ENCODE results near the gene BCDIN3D.

DNA sequence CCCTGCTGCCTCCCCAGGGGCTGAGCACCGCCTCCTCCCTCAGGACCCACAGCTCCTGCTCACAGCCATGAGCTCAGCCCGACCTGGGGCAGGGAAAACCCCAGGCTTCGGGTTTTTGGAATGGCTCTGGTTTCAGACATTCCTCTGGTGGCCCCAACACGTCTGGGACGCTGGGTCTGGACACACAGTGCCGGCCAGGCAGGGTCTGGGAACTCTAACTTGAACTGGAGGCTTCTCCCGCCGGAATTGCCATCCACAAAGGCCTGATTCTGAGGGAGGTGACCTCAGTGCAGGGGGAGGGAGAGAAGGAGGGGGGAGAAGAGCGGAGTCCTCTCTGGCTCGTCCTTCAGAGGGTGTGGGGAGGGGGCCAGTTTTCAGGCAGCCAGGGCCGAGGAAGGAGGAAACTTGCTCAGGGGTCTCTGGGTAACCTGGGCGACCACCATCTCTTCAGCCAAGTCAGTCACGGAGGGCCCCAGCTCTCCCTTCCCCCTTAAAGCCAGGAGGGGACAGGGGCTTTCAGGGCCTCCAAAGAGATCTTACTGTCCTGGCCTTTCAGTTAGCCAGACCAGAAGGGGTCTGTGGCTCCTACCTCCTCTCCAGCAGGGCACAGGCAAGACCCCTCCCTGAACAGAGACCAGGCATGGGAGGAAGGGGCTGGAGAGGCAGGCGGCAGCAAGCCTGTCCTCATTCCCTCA, 34.1 kb downstream of the BCDIN3D start:
- TF ChIP-seq, protein P1, sequence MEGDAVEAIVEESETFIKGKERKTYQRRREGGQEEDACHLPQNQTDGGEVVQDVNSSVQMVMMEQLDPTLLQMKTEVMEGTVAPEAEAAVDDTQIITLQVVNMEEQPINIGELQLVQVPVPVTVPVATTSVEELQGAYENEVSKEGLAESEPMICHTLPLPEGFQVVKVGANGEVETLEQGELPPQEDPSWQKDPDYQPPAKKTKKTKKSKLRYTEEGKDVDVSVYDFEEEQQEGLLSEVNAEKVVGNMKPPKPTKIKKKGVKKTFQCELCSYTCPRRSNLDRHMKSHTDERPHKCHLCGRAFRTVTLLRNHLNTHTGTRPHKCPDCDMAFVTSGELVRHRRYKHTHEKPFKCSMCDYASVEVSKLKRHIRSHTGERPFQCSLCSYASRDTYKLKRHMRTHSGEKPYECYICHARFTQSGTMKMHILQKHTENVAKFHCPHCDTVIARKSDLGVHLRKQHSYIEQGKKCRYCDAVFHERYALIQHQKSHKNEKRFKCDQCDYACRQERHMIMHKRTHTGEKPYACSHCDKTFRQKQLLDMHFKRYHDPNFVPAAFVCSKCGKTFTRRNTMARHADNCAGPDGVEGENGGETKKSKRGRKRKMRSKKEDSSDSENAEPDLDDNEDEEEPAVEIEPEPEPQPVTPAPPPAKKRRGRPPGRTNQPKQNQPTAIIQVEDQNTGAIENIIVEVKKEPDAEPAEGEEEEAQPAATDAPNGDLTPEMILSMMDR (IDR thresholded peaks at IDR 0.05) = no peak
- no peak for TF ChIP-seq ZFX (IDR thresholded peaks at IDR 0.05; ENCODE audit: borderline replicate concordance)
